OCI-LY1 (cell line): ENCODE measurements around the gene C19orf53.

Experiments used
- EZH2 ChIP-seq: fragments of 200-600 bp; sonication (generic), shearing (Covaris generic); IDR thresholded peaks from 2 replicates; pipeline ENCODE4 v1.8.0; 2017; ENCODE audit warnings: borderline replicate concordance, mixed run types, mild to moderate bottlenecking, antibody characterized with exemption, low read length, moderate library complexity, mixed read lengths
- TF ChIP-seq, protein P1 (sequence below): fragments of 200-600 bp; sonication (generic), shearing (Covaris generic); IDR thresholded peaks from 2 replicates; pipeline ENCODE4 v1.5.1; 2017; ENCODE audit warnings: mild to moderate bottlenecking, antibody characterized with exemption, low read length, moderate library complexity, mixed read lengths

DNA sequence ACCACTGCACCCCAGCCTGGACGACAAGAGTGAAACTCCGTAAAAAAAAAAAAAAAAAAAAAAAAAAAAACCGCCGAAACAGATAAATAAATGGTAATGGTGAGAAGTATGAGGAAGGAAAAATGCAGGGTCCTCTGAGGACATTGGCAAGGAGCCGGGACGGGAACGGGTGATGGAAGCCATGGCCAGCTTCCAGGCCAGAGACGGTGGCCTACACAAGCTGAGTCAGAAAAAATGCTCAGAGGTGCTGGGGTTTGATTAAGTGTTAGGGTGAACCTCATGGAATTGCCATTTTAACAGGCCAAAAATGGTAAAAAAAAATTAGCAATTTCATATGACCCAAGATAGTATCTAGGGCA lies 20.1 kb downstream of the C19orf53 start:
- TF ChIP-seq, protein P1, sequence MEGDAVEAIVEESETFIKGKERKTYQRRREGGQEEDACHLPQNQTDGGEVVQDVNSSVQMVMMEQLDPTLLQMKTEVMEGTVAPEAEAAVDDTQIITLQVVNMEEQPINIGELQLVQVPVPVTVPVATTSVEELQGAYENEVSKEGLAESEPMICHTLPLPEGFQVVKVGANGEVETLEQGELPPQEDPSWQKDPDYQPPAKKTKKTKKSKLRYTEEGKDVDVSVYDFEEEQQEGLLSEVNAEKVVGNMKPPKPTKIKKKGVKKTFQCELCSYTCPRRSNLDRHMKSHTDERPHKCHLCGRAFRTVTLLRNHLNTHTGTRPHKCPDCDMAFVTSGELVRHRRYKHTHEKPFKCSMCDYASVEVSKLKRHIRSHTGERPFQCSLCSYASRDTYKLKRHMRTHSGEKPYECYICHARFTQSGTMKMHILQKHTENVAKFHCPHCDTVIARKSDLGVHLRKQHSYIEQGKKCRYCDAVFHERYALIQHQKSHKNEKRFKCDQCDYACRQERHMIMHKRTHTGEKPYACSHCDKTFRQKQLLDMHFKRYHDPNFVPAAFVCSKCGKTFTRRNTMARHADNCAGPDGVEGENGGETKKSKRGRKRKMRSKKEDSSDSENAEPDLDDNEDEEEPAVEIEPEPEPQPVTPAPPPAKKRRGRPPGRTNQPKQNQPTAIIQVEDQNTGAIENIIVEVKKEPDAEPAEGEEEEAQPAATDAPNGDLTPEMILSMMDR: no peak
- no peak for TF ChIP-seq EZH2
